ENCODE results near the gene HMOX2.

GRCh38 chr16:4454623-4455022 is 21.6 kb upstream of the HMOX2 start:
- TF ChIP-seq POLR2A (IDR thresholded peaks at IDR 0.05) (no peak), CTCF (IDR thresholded peaks at IDR 0.05 in 4 of 5, conservative IDR thresholded peaks at IDR 0.05 in 1 of 5) (no peak)
